ENCODE results near the gene ALK. TPM values are rescaled to one million over a fixed set of nuclear protein-coding genes. Genes with fewer than 3 reads are reported as not detected.
A peak's percentile ranks its signal among the peaks of the same experiment; 100 is the strongest.

Gene ALK
- total and polyA plus RNA-seq, 10 of the 15 experiments (the other 5 are each of a cell fraction or from before 2014, with no cell fraction given), result 0.11 TPM; not detected in 9

DNA sequence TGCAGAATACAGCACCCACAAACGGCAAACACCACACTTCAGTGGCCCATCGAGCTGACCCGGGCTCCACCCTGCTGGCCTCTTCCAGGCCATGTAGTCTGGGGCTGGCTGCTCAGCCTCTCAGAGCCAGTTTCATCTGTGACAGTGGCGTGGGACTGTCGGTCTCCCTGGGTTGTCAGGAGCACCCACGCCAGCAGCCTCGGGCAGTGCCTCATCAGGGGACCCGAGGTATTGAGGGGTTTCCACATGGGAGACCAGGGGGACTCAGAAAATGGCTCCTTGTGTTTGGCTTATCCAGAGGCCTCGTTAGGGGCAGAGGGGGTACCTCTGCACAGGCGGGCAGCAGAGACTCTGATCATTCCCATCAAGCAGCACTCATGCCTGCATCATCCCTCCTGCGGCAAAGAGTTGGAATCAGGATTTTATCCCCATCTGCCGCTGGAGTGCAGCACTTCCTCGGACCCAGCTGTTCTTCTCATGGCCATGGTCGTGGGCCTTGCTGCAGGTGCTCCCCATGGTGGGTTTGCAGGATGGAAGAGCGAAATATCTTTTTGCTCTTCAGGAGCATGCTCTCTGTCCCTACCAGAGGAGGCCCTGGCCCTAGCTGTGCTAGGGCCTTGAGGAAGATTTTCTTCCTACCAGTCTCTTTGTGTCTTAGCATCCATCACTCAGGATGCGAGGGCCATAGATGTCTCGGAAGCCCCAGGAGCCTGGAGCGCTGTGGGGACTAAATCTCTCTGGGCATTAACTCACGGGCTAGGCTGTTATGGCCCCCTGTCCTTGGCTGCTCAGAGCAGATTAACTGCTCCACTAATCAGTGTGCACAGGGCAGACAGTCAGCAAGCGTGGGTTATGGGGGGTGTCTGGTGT is 705.4 kb downstream of the ALK start (continued):
- TF ChIP-seq, protein P1, sequence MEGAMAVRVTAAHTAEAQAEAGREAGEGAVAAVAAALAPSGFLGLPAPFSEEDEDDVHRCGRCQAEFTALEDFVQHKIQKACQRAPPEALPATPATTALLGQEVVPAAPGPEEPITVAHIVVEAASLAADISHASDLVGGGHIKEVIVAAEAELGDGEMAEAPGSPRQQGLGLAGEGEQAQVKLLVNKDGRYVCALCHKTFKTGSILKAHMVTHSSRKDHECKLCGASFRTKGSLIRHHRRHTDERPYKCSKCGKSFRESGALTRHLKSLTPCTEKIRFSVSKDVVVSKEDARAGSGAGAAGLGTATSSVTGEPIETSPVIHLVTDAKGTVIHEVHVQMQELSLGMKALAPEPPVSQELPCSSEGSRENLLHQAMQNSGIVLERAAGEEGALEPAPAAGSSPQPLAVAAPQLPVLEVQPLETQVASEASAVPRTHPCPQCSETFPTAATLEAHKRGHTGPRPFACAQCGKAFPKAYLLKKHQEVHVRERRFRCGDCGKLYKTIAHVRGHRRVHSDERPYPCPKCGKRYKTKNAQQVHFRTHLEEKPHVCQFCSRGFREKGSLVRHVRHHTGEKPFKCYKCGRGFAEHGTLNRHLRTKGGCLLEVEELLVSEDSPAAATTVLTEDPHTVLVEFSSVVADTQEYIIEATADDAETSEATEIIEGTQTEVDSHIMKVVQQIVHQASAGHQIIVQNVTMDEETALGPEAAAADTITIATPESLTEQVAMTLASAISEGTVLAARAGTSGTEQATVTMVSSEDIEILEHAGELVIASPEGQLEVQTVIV (IDR thresholded peaks at IDR 0.05; ENCODE audit: borderline replicate concordance, partially characterized antibody), result no peak
- TF ChIP-seq, protein P2, sequence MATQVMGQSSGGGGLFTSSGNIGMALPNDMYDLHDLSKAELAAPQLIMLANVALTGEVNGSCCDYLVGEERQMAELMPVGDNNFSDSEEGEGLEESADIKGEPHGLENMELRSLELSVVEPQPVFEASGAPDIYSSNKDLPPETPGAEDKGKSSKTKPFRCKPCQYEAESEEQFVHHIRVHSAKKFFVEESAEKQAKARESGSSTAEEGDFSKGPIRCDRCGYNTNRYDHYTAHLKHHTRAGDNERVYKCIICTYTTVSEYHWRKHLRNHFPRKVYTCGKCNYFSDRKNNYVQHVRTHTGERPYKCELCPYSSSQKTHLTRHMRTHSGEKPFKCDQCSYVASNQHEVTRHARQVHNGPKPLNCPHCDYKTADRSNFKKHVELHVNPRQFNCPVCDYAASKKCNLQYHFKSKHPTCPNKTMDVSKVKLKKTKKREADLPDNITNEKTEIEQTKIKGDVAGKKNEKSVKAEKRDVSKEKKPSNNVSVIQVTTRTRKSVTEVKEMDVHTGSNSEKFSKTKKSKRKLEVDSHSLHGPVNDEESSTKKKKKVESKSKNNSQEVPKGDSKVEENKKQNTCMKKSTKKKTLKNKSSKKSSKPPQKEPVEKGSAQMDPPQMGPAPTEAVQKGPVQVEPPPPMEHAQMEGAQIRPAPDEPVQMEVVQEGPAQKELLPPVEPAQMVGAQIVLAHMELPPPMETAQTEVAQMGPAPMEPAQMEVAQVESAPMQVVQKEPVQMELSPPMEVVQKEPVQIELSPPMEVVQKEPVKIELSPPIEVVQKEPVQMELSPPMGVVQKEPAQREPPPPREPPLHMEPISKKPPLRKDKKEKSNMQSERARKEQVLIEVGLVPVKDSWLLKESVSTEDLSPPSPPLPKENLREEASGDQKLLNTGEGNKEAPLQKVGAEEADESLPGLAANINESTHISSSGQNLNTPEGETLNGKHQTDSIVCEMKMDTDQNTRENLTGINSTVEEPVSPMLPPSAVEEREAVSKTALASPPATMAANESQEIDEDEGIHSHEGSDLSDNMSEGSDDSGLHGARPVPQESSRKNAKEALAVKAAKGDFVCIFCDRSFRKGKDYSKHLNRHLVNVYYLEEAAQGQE (IDR thresholded peaks at IDR 0.05; ENCODE audit: low read depth, low read length), result no peak
- TF ChIP-seq CEBPB (IDR thresholded peaks at IDR 0.05; ENCODE audit: borderline replicate concordance in 1 of 2, low read depth in 2 of 2, low read length in 2 of 2) (no peak), POLR2AphosphoS5 (IDR thresholded peaks at IDR 0.05; ENCODE audit: low read length) (0 out of 2 replicates have a peak, but pooled peaks have one; percentile 6)

Measured in GM12878 (cell line).